Measurements from ENCODE around the gene CWC27. TPM values are rescaled to one million over a fixed set of nuclear protein-coding genes. Genes with fewer than 3 reads are reported as not detected.
A peak's percentile ranks its signal among the peaks of the same experiment; 100 is the strongest.

Gene CWC27
- polyA plus RNA-seq, 2 of the 4 experiments (the other 2 are of a cell fraction), result 24.1 to 48.5 TPM

DNA sequence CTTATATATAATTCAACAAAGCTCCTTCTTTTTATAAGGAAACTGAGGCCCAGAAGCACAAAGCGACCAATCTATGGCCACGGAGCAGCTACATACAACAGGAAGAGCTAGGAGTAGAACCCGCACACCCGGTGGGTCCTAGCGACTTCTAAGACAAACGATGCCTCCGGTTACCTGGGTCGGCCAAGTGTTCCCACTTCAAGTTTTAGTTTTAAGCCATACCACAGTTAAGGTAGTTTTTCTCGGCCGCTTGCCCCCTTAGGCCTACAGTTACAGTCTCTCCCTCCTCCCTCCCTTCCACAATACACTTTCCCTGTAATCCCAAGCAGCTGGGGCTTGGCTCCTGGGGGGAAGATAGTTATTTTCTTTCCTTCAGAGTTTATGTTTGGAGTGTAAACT lies 772 bp upstream of the CWC27 start:
- FAIRE-seq, result no peak

DNA sequence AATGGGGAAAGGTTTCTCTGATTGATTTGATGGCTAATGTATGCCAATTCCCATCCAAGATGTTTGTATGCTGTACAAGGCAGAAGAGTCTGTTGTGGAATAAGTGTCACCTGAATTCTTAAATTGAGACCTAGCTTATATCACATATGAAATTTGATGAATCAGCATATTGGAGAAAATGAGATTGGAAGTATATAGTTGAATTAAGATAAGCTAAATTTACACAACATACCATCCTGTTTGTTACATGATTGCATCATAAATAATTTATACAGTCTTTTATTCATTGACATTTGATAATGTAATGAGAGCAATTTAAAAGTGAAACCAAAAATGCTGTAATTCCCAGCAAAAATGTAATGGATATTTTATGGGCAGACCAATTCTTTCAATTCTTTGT lies 1.1 kb downstream of the CWC27 start:
- ATAC-seq (no peak), FAIRE-seq (no peak), DNase-seq (ENCODE audit: low read depth in 1 of 2, low spot score in 1 of 2) (no peak)
- POLR2A ChIA-PET, result no interaction called here
- Histone ChIP-seq H3K4me1 (peaks cover 27% of the 10 kb centered on the region; the same call in 2 of the 3 replicates), H3K4me3 (peak overlapping the region; percentile 91), H3K4me2 (peak overlapping the region; percentile 99), H3K9me3 (no peaks in the 10 kb centered on the region), H3K27ac (no peak overlapping the region)
- TF ChIP-seq FOXS1 (CRISPR knock-in tag; IDR thresholded peaks at IDR 0.05), result no peak
- TF ChIP-seq MAFK (IDR thresholded peaks at IDR 0.05; ENCODE audit: partially characterized antibody), result peak; percentile 99
- CTCF ChIA-PET, result interaction anchor here (1.1 to 1.5 kb wide), 2 partner anchors 14 to 15 kb away, joined by 3 to 4 read pairs; no protein-coding TSS in a partner anchor

More for the DNA sequence above, 772 bp upstream of the CWC27 start:
- POLR2A ChIA-PET, result no interaction called here
- Histone ChIP-seq H3K9me3 (no peaks in the 10 kb centered on the region), H3K4me1 (peaks cover 27% of the 10 kb centered on the region; the same call in 2 of the 3 replicates), H3K4me2 (peak overlapping the region; percentile 88), H3K4me3 (peak overlapping the region; percentile 91), H3K27ac (peak overlapping the region; percentile 94 to 95)
- TF ChIP-seq, protein P1, sequence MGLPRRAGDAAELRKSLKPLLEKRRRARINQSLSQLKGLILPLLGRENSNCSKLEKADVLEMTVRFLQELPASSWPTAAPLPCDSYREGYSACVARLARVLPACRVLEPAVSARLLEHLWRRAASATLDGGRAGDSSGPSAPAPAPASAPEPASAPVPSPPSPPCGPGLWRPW (IDR thresholded peaks at IDR 0.05), result no peak
- TF ChIP-seq, protein P2, sequence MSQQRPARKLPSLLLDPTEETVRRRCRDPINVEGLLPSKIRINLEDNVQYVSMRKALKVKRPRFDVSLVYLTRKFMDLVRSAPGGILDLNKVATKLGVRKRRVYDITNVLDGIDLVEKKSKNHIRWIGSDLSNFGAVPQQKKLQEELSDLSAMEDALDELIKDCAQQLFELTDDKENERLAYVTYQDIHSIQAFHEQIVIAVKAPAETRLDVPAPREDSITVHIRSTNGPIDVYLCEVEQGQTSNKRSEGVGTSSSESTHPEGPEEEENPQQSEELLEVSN (IDR thresholded peaks at IDR 0.05; ENCODE audit: borderline replicate concordance, low read depth), result no peak
- TF ChIP-seq, protein P3, sequence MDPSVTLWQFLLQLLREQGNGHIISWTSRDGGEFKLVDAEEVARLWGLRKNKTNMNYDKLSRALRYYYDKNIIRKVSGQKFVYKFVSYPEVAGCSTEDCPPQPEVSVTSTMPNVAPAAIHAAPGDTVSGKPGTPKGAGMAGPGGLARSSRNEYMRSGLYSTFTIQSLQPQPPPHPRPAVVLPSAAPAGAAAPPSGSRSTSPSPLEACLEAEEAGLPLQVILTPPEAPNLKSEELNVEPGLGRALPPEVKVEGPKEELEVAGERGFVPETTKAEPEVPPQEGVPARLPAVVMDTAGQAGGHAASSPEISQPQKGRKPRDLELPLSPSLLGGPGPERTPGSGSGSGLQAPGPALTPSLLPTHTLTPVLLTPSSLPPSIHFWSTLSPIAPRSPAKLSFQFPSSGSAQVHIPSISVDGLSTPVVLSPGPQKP (IDR thresholded peaks at IDR 0.05; ENCODE audit: low read depth, low read length), result no peak
- TF ChIP-seq HOXA7 (CRISPR knock-in tag; IDR thresholded peaks at IDR 0.05), result no peak
- TF ChIP-seq, protein P4, sequence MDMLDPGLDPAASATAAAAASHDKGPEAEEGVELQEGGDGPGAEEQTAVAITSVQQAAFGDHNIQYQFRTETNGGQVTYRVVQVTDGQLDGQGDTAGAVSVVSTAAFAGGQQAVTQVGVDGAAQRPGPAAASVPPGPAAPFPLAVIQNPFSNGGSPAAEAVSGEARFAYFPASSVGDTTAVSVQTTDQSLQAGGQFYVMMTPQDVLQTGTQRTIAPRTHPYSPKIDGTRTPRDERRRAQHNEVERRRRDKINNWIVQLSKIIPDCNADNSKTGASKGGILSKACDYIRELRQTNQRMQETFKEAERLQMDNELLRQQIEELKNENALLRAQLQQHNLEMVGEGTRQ (IDR thresholded peaks at IDR 0.05), result no peak
- TF ChIP-seq CBX8 (IDR thresholded peaks at IDR 0.05), result no peak
- no peak for TF ChIP-seq HOXB5 (CRISPR knock-in tag; IDR thresholded peaks at IDR 0.05)
- TF ChIP-seq, protein P5, sequence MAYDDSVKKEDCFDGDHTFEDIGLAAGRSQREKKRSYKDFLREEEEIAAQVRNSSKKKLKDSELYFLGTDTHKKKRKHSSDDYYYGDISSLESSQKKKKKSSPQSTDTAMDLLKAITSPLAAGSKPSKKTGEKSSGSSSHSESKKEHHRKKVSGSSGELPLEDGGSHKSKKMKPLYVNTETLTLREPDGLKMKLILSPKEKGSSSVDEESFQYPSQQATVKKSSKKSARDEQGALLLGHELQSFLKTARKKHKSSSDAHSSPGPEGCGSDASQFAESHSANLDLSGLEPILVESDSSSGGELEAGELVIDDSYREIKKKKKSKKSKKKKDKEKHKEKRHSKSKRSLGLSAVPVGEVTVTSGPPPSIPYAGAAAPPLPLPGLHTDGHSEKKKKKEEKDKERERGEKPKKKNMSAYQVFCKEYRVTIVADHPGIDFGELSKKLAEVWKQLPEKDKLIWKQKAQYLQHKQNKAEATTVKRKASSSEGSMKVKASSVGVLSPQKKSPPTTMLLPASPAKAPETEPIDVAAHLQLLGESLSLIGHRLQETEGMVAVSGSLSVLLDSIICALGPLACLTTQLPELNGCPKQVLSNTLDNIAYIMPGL (CRISPR knock-in tag; IDR thresholded peaks at IDR 0.05; ENCODE audit: borderline replicate concordance), result no peak
- no peak for TF ChIP-seq ZNF302 (CRISPR knock-in tag; IDR thresholded peaks at IDR 0.05)
- TF ChIP-seq JUNB (IDR thresholded peaks at IDR 0.05), result no peak
- TF ChIP-seq CBX2 (IDR thresholded peaks at IDR 0.05; ENCODE audit: borderline replicate concordance, low read depth), result no peak
- TF ChIP-seq KDM1A (IDR thresholded peaks at IDR 0.05; ENCODE audit: low read depth), result no peak
- ATAC-seq (peak; percentile 38 to 49; a peak in 5 of 6 replicates), DNase-seq (ENCODE audit: low read depth in 1 of 2, low spot score in 1 of 2) (peak in 1 of 2 experiments; percentile 14)
- WGBS (ENCODE audit: missing lambda C conversion rate), result 7% methylated on average over 10 of the region's 10 CpGs
- CTCF ChIA-PET, result interaction anchor here (1.4 to 2.5 kb wide), 3 partner anchors 16 to 133 kb away, joined by 3 to 16 read pairs (median 5); no protein-coding TSS in a partner anchor

DNA sequence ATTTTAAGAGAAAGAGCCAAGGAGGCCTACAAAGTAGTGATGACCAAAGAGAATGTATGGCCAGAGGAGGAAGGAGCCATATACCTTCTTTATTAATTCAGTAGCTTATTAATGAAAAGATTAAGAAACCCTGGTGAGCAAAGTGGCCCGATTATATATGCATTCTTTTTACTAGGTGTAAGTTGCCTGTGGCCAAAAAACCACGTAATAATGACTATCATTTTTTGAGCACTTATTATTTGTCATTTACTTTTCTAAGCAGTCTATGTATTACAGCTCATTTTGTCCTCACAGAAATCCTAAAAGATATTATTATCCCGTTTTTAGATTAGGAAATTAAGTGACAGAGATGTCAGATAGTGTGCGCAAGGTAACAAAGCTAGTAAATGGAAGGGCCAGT lies 3.0 kb downstream of the CWC27 start:
- WGBS (ENCODE audit: missing lambda C conversion rate), result 65% methylated on average over 4 of the region's 4 CpGs
- CTCF ChIA-PET, result interaction anchor here (1.3 to 2.0 kb wide), 2 partner anchors 12 to 136 kb away, joined by 6 read pairs; no protein-coding TSS in a partner anchor
- POLR2A ChIA-PET, result no interaction called here
- ATAC-seq, result no peak
- Histone ChIP-seq H3K4me1 (peaks cover 20% of the 10 kb centered on the region; the same call in 2 of the 3 replicates), H3K4me2 (no peak overlapping the region), H3K9me3 (no peaks in the 10 kb centered on the region), H3K4me3 (no peak overlapping the region), H3K27ac (no peak overlapping the region)
- no peak for DNase-seq (ENCODE audit: low read depth in 1 of 2, low spot score in 1 of 2)
- no peak for FAIRE-seq
- no peak for TF ChIP-seq RCOR1 (IDR thresholded peaks at IDR 0.05; ENCODE audit: low read depth, low read length)
- TF ChIP-seq RARB (CRISPR knock-in tag; IDR thresholded peaks at IDR 0.05), result no peak
- TF ChIP-seq CBX8 (IDR thresholded peaks at IDR 0.05), result no peak
- TF ChIP-seq EHMT2 (IDR thresholded peaks at IDR 0.05; ENCODE audit: low read depth), result no peak
- TF ChIP-seq KDM5A (IDR thresholded peaks at IDR 0.05), result no peak
- no peak for TF ChIP-seq HOXB5 (CRISPR knock-in tag; IDR thresholded peaks at IDR 0.05)
- TF ChIP-seq ZSCAN20 (CRISPR knock-in tag; IDR thresholded peaks at IDR 0.05), result no peak
- TF ChIP-seq EHF (CRISPR knock-in tag; IDR thresholded peaks at IDR 0.05), result no peak
- no peak for TF ChIP-seq HOXA7 (CRISPR knock-in tag; IDR thresholded peaks at IDR 0.05)
- TF ChIP-seq NFE2L2 (conservative IDR thresholded peaks at IDR 0.05; ENCODE audit: low read length), result no peak
- TF ChIP-seq RNF2 (IDR thresholded peaks at IDR 0.05; ENCODE audit: borderline replicate concordance, low read depth), result no peak
- no peak for TF ChIP-seq SMC3 (IDR thresholded peaks at IDR 0.05)
- TF ChIP-seq FOXS1 (CRISPR knock-in tag; IDR thresholded peaks at IDR 0.05), result no peak
- no peak for TF ChIP-seq FOSL2 (IDR thresholded peaks at IDR 0.05)
- no peak for TF ChIP-seq FOSL2 (CRISPR knock-in tag; IDR thresholded peaks at IDR 0.05)
- no peak for TF ChIP-seq TFCP2L1 (CRISPR knock-in tag; IDR thresholded peaks at IDR 0.05)
- TF ChIP-seq KDM1A (IDR thresholded peaks at IDR 0.05; ENCODE audit: low read depth), result no peak
- TF ChIP-seq NPAS2 (CRISPR knock-in tag; IDR thresholded peaks at IDR 0.05; ENCODE audit: borderline replicate concordance), result no peak
- TF ChIP-seq, protein P3 (IDR thresholded peaks at IDR 0.05; ENCODE audit: low read depth, low read length), result no peak
